GM21737 (cell line): ENCODE measurements around the gene ADNP2.

Experiments used
- ATAC-seq: cut with Tn5 transposase; IDR thresholded peaks from one replicate; pipeline ENCODE4 v1.9.1; 2021; ENCODE audit warnings: mild to moderate bottlenecking, moderate library complexity; ENCODE audit not compliant: unreplicated experiment

ADNP2 gene

GRCh38 chr18:80108739-80109675 lies at the start of gene ADNP2:
Gene ADNP2 (plus strand): TSS chr18:80109262. CDS start chr18:80117543, 8,281 bp downstream.
- ATAC-seq: peak; percentile 43

- no peak for ATAC-seq
Observed at GRCh38 chr18:80059945-80060344, 49.1 kb upstream of the ADNP2 start.

GRCh38 chr18:80065705-80066104 lies 43.4 kb upstream of the ADNP2 start:
- ATAC-seq: no peak

- ATAC-seq: no peak
Observed at GRCh38 chr18:80067321-80067720, 41.7 kb upstream of the ADNP2 start.

- no peak for ATAC-seq
Observed at GRCh38 chr18:80067897-80068296, 41.2 kb upstream of the ADNP2 start.

- ATAC-seq: no peak
Observed at GRCh38 chr18:80068571-80069272, 40.3 kb upstream of the ADNP2 start.

GRCh38 chr18:80070825-80071224 lies 38.2 kb upstream of the ADNP2 start:
- ATAC-seq: no peak

GRCh38 chr18:80074183-80074582 lies 34.9 kb upstream of the ADNP2 start:
- ATAC-seq: no peak

GRCh38 chr18:80074697-80075096 lies 34.4 kb upstream of the ADNP2 start:
- no peak for ATAC-seq

GRCh38 chr18:80075940-80076339 lies 33.1 kb upstream of the ADNP2 start:
- no peak for ATAC-seq

GRCh38 chr18:80076379-80076778 lies 32.7 kb upstream of the ADNP2 start:
- ATAC-seq: no peak

GRCh38 chr18:80077873-80078272 lies 31.2 kb upstream of the ADNP2 start:
- no peak for ATAC-seq

- no peak for ATAC-seq
Observed at GRCh38 chr18:80086281-80086680, 22.8 kb upstream of the ADNP2 start.

GRCh38 chr18:80088036-80088435 lies 21.0 kb upstream of the ADNP2 start:
- no peak for ATAC-seq

- no peak for ATAC-seq
Observed at GRCh38 chr18:80088823-80089222, 20.2 kb upstream of the ADNP2 start.

GRCh38 chr18:80095414-80095813 lies 13.6 kb upstream of the ADNP2 start:
- ATAC-seq: no peak

GRCh38 chr18:80096032-80096565 lies 13.0 kb upstream of the ADNP2 start:
- no peak for ATAC-seq

- no peak for ATAC-seq
Observed at GRCh38 chr18:80097201-80097600, 11.9 kb upstream of the ADNP2 start.

- ATAC-seq: no peak
Observed at GRCh38 chr18:80103231-80103630, 5.8 kb upstream of the ADNP2 start.

- no peak for ATAC-seq
Observed at GRCh38 chr18:80104364-80104779, 4.7 kb upstream of the ADNP2 start.

GRCh38 chr18:80105369-80106167 lies 3.5 kb upstream of the ADNP2 start:
- ATAC-seq: peak; percentile 39
